Mesothelial cell of epicardium (in vitro differentiated cells): Measurements from ENCODE around the gene ICAM4. TPM values are rescaled to one million over a fixed set of nuclear protein-coding genes. Genes with fewer than 3 reads are reported as not detected.

ENCODE experiments used
- DNase-seq, 2 experiments: peaks; one replicate each; pipeline ENCODE4 v3.0.0; 2021; ENCODE audit warnings: low spot score in 2 of 2; ENCODE audit not compliant: unreplicated experiment in 2 of 2
- H3K27ac Mint-ChIP-seq: 2 replicates; pipeline ENCODE4 v1.8.0; 2021; ENCODE audit warnings: mixed read lengths
- H3K27me3 Mint-ChIP-seq: 2 replicates; pipeline ENCODE4 v1.8.0; 2021; ENCODE audit warnings: low read depth, mixed read lengths
- H3K36me3 Mint-ChIP-seq: 2 replicates; pipeline ENCODE4 v1.8.0; 2021; ENCODE audit warnings: mixed read lengths
- H3K4me1 Mint-ChIP-seq: 2 replicates; pipeline ENCODE4 v1.8.0; 2021; ENCODE audit warnings: mixed read lengths
- H3K4me3 Mint-ChIP-seq: 2 replicates; pipeline ENCODE4 v1.8.0; 2021; ENCODE audit warnings: mild to moderate bottlenecking, moderate library complexity, mixed read lengths
- H3K9me3 Mint-ChIP-seq: 2 replicates; pipeline ENCODE4 v1.8.0; 2021; ENCODE audit warnings: mixed read lengths
- total RNA-seq: library from RNA; stranded (reverse); gene quantifications from 3 replicates; pipeline ENCODE4 v1.2.1, GENCODE V29; 2021
- TF ChIP-seq, protein P1 (sequence below): fragments of 200-600 bp; sonication (generic); IDR thresholded peaks from one replicate; pipeline ENCODE4 v1.5.0; 2021; ENCODE audit warnings: antibody characterized with exemption; ENCODE audit not compliant: unreplicated experiment

ICAM4 gene
- total RNA-seq, 1 donor from 2014 or later: 2.6 TPM

DNA sequence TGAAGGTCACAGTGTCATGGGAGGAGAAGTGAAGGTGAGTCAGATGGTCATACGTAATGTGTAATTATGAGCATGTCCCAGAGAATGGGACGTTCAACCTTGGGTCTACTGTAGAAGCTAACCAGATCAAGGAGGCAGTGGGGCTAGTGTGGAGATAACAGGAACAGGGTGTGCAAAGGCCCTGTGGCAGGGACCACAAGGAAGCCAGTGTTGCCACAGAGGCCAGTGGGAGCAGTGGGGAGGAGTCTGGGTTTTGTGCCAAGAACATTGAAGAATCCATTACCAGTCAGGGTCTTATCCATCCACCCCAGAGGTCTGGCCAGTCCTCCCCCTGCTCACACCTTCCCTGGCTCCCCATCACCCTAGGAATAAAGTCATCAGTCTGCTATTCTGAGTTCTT lies 31.4 kb upstream of the ICAM4 start:
- peaks cover 22% of the 10 kb centered on the region for H3K36me3 Mint-ChIP-seq

DNA sequence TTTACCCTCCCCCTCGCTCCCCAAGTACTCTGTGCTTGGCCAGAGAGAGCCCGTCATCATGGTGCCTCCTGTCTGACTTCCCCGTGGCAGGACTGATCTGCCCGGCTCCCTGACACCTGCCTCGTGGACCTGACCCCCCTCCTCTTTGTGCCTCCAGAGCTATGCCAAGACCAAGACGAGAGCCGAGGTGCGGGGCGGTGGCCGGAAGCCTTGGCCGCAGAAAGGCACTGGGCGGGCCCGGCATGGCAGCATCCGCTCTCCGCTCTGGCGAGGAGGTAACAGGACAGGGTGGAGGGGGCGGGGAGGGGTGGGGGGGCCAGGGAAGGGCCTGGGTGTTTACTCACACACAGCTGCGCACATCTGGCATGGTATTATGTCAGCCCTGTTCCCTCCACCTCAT lies 30.2 kb upstream of the ICAM4 start:
- Mint-ChIP-seq H3K4me1 (peaks cover 10% of the 10 kb centered on the region), H3K27me3 (no peaks in the 10 kb centered on the region), H3K27ac (no peak overlapping the region), H3K36me3 (peaks cover 22% of the 10 kb centered on the region), H3K9me3 (no peaks in the 10 kb centered on the region), H3K4me3 (no peak overlapping the region)
- TF ChIP-seq, protein P1, sequence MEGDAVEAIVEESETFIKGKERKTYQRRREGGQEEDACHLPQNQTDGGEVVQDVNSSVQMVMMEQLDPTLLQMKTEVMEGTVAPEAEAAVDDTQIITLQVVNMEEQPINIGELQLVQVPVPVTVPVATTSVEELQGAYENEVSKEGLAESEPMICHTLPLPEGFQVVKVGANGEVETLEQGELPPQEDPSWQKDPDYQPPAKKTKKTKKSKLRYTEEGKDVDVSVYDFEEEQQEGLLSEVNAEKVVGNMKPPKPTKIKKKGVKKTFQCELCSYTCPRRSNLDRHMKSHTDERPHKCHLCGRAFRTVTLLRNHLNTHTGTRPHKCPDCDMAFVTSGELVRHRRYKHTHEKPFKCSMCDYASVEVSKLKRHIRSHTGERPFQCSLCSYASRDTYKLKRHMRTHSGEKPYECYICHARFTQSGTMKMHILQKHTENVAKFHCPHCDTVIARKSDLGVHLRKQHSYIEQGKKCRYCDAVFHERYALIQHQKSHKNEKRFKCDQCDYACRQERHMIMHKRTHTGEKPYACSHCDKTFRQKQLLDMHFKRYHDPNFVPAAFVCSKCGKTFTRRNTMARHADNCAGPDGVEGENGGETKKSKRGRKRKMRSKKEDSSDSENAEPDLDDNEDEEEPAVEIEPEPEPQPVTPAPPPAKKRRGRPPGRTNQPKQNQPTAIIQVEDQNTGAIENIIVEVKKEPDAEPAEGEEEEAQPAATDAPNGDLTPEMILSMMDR: no peak
- DNase-seq: no peak

More for the DNA sequence above, 31.4 kb upstream of the ICAM4 start:
- H3K27ac Mint-ChIP-seq: no peak overlapping the region
- no peaks in the 10 kb centered on the region for H3K9me3 Mint-ChIP-seq
- no peak for DNase-seq
- no peaks in the 10 kb centered on the region for H3K27me3 Mint-ChIP-seq
- TF ChIP-seq, protein P1: no peak
- peaks cover 10% of the 10 kb centered on the region for H3K4me1 Mint-ChIP-seq
- H3K4me3 Mint-ChIP-seq: no peak overlapping the region

DNA sequence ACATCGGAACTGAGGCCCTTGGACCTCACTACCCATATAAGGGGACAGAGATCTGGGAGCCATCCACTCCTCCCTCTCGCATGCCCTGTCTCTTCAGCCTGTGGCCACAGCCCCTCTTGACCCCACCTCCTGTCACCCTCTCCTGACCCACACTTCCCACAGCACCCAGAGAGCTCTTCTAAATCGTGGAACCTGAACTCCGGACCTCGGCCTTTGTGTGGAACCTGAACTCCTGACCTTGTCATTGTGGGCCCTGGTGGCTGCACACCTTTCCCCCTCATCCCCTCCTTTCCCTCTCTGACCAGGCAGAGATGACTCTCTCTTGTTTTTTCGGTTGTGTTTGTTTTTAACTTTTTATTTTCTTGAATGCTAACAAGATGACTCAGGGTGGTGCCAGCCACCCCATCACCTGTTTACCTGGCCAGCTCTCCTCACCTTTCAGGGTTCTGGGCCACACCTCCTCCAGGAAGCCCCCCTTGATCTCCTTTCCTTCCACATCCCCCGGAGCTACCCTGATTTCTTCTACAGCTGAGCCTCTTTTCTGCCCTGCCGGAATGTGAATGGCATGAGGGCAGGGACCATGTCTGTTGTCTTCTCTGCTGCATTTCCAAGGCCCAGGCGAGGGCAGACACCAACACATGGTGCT lies 29.7 kb upstream of the ICAM4 start:
- no peak for DNase-seq
- no peak overlapping the region for H3K4me3 Mint-ChIP-seq
- TF ChIP-seq, protein P1: no peak
- peaks cover 22% of the 10 kb centered on the region for H3K36me3 Mint-ChIP-seq
- H3K4me1 Mint-ChIP-seq: peaks cover 6% of the 10 kb centered on the region
- no peak overlapping the region for H3K27ac Mint-ChIP-seq
- H3K9me3 Mint-ChIP-seq: no peaks in the 10 kb centered on the region
- H3K27me3 Mint-ChIP-seq: no peaks in the 10 kb centered on the region

DNA sequence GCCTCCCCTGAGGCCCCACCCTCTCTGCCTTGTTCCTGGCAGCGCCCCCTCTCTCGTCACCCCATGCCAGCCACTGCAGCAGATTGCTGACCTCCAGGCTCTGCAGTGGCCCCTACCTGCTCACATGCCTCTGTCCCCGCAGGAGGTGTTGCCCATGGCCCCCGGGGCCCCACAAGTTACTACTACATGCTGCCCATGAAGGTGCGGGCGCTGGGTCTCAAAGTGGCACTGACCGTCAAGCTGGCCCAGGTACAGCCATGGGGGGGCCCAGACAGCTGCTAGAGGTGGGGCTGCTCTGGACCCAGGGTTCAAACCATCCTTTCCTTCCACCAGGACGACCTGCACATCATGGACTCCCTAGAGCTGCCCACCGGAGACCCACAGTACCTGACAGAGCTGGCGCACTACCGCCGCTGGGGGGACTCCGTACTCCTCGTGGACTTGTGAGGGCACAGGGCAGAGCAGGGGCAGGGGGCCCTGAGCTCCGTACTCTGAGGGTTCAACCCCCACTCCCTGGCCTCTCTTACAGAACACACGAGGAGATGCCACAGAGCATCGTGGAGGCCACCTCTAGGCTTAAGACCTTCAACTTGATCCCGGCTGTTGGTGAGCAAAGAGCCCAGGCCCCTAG lies 28.6 kb upstream of the ICAM4 start:
- TF ChIP-seq, protein P1: no peak

DNA sequence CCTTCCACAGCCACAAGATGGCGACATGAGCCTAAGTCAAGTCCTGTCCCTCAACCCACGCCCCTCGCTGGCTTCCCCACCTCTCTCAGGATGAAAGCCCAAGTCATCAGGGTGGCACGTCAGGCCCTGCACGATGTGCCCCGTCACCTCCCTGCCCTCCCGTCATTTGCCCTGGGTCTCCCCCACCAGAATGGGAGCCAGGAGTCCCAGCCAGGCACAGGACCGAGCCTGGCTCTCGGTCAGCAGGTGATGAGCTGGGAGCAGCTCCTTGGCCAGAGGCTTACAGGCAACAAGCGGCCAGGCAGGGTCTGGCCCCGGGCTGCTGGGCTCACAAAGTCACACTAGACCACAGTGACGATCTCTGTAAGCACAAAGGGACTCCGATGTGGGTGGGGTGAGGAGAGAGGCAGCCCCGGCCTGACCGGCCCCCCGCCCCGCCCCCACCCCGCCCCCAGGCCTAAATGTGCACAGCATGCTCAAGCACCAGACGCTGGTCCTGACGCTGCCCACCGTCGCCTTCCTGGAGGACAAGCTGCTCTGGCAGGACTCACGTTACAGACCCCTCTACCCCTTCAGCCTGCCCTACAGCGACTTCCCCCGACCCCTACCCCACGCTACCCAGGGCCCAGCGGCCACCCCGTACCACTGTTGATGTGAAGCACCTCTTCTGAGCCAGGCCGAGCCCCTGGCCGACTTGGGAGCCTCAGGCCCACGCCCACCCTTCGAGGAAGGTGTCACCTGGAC lies 27.4 kb upstream of the ICAM4 start:
- TF ChIP-seq, protein P1: peak; percentile 64
- Mint-ChIP-seq H3K4me1 (no peaks in the 10 kb centered on the region), H3K4me3 (no peak overlapping the region), H3K27ac (no peak overlapping the region), H3K9me3 (no peaks in the 10 kb centered on the region), H3K27me3 (no peaks in the 10 kb centered on the region), H3K36me3 (peaks cover 20% of the 10 kb centered on the region)
- DNase-seq: peak; percentile 76 to 81

More for the DNA sequence above, 28.6 kb upstream of the ICAM4 start:
- Mint-ChIP-seq H3K27me3 (no peaks in the 10 kb centered on the region), H3K9me3 (no peaks in the 10 kb centered on the region), H3K27ac (no peak overlapping the region), H3K36me3 (peaks cover 22% of the 10 kb centered on the region), H3K4me1 (no peaks in the 10 kb centered on the region), H3K4me3 (no peak overlapping the region)
- DNase-seq: no peak
